ENCODE data around the gene MRM1.

MRM1 gene

DNA sequence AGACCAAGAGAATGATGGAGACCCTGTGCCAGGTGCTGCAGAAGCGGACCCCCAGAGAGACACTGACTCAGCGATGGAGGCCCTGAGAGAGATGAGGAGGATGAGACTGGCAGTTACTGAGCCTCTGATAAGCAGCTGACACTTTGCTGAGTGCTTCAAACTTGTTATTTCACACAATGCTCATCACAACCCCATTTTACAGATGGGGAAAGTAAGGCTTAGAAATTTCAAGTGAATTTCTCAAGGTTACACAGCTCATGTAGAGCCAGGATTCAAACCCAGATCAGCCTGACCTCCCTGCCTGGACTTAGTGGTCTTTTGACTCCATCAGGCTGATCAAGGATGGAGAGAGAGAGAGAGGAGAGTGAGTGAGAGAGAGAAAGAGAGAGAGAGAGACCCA lies 27.2 kb downstream of the MRM1 start:
- in situ Hi-C loops (cut with MboI; ENCODE audit: low sequenced_read_pairs), result loop anchor here (25.0 kb wide), 1 partner anchor 409 kb away; no protein-coding TSS in a partner anchor

DNA sequence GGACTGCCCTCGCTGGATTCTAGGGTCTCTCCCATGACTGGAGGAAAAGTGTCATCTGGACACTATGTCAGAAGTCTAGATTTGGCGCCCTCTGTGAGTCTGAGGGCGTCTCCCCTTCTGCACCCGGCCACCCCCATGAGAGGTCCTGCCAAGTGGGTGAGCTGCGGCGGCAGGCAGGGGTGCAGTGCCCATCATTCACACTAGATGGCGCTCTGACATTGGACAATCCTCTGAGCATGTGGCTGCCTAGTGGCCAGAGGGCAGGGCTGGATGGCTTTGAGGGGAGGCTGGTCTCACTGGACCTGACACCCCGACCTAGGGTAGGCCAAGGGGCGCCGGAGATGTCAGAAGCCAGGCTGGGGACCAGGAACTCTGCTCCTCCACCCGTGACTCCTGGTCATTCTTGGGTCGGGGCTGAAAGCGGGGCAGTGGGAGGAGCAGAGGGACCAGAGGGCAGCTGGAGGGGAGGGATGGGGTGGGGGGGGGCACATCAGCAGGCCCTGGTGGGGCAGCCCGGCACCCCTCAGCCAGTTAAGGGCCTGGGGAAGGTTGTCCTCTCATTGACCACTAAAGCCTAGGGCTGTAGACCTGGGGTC lies 28.0 kb downstream of the MRM1 start:
- in situ Hi-C loops (cut with MboI; ENCODE audit: low sequenced_read_pairs), result loop anchor here (25.0 kb wide), 1 partner anchor 408 kb away; no protein-coding TSS in a partner anchor

DNA sequence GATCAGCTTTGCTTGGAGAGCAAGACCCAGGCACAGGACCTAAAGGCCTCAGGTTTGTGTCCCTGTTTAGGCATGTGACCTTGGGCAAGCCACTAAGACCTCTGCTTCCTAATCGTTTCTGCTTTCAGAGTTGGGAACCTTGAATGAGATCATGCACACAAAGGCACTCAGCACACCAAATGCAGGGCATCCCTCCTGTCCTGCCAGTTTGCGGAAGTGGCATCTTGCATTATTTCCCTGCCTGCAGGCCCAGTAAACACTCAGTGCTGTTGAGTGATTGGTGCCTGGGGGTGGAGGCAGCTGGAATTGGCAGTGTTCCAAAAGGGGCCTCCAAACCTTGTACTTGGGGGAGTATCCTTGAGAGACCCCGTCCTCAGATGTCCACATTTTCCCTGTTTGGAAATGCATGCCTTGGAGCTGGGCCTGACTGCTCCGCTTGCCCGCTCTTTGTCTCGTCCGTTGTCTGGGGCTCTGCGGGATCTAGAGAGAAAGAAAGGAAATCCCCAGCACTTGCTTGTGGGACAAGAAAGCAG lies 28.7 kb downstream of the MRM1 start:
- in situ Hi-C loops (cut with MboI; ENCODE audit: low sequenced_read_pairs), result loop anchor here (25.0 kb wide), 1 partner anchor 407 kb away; no protein-coding TSS in a partner anchor

DNA sequence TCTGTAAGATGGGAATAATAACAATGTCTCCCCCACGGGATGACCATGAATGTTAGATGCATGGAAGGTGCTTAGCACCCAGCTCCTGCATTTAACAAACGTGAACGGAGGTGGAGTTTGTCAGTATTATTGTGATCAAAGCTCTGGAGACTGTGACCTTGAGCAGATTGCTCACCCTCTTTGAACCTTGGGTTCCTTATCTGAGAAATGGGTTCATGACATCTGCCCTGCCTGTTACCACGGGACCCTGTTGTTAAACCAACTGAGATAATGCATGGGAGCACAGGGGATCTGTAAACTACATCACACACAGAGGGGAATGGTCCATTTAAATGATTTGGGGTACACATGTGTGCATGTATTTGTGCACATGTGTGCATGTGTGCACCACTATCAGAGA lies 29.6 kb downstream of the MRM1 start:
- in situ Hi-C loops (cut with MboI; ENCODE audit: low sequenced_read_pairs), result loop anchor here (25.0 kb wide), 1 partner anchor 406 kb away; no protein-coding TSS in a partner anchor

DNA sequence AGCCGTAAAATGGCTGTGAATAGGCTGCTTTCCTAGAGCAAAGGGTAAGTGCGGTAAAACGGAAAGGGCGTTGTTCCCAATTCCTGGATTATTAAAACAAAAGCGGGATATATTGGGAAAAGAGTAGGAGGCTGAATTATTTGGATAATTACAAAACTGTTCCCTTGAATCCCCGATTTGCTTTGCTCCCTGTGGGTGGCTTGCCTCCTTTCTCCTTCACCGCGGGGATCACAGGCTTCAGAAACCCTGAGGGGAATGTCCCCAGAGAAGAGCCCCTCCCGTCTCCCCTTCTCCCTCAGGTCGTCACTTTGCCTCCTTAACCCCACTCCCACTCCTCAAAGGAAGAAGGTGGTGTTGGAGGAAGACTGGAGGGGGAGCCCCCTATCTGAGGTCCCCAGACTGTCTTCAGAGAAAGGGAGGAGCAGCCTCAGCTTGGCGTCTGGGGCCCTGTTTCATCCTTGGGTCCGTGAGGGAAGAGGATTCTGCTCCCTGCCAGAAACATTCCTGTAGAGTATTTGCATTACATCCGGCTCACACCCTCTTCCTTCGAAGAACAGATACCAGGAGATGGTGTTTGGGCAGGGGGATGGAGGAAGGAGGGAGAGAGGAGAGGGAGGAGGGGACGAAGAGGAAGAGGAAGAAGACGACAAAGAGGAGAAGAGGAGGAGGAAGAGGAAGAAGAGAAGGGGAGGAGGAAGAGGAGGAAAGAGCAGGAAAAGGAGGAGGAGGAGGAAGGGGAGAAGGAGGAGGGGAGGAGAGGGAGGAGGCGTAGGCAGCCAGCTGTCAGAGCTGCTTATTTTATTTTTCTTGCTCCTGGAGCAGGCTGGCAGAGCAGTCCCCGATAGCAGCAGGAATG lies 31.8 kb downstream of the MRM1 start:
- in situ Hi-C loops (cut with MboI; ENCODE audit: low sequenced_read_pairs), result loop anchor here (25.0 kb wide), 1 partner anchor 404 kb away; no protein-coding TSS in a partner anchor

- in situ Hi-C loops (cut with MboI; ENCODE audit: low sequenced_read_pairs), result loop anchor here (25.0 kb wide), 1 partner anchor 397 kb away; no protein-coding TSS in a partner anchor
Observed at GRCh38 chr17:36640346-36640745, 39.0 kb downstream of the MRM1 start.

GRCh38 chr17:36640836-36641235 lies 39.5 kb downstream of the MRM1 start:
- in situ Hi-C loops (cut with MboI; ENCODE audit: low sequenced_read_pairs), result loop anchor here (25.0 kb wide), 1 partner anchor 396 kb away; no protein-coding TSS in a partner anchor

- in situ Hi-C loops (cut with MboI; ENCODE audit: low sequenced_read_pairs), result loop anchor here (25.0 kb wide), 1 partner anchor 396 kb away; no protein-coding TSS in a partner anchor
Observed at GRCh38 chr17:36641331-36641876, 40.0 kb downstream of the MRM1 start.

GRCh38 chr17:36641877-36642845 lies 40.8 kb downstream of the MRM1 start:
- in situ Hi-C loops (cut with MboI; ENCODE audit: low sequenced_read_pairs), result loop anchor here (25.0 kb wide), 1 partner anchor 395 kb away; no protein-coding TSS in a partner anchor

- in situ Hi-C loops (cut with MboI; ENCODE audit: low sequenced_read_pairs), result loop anchor here (25.0 kb wide), 1 partner anchor 394 kb away; no protein-coding TSS in a partner anchor
Observed at GRCh38 chr17:36643086-36643685, 41.8 kb downstream of the MRM1 start.

- in situ Hi-C loops (cut with MboI; ENCODE audit: low sequenced_read_pairs), result loop anchor here (25.0 kb wide), 1 partner anchor 392 kb away; no protein-coding TSS in a partner anchor
Observed at GRCh38 chr17:36645422-36645821, 44.0 kb downstream of the MRM1 start.

GRCh38 chr17:36647636-36648035 lies 46.3 kb downstream of the MRM1 start:
- in situ Hi-C loops (cut with MboI; ENCODE audit: low sequenced_read_pairs), result loop anchor here (25.0 kb wide), 1 partner anchor 390 kb away; no protein-coding TSS in a partner anchor

GRCh38 chr17:36650096-36650775 lies 48.9 kb downstream of the MRM1 start:
- in situ Hi-C loops (cut with MboI; ENCODE audit: low sequenced_read_pairs), result no loop called here

DNA sequence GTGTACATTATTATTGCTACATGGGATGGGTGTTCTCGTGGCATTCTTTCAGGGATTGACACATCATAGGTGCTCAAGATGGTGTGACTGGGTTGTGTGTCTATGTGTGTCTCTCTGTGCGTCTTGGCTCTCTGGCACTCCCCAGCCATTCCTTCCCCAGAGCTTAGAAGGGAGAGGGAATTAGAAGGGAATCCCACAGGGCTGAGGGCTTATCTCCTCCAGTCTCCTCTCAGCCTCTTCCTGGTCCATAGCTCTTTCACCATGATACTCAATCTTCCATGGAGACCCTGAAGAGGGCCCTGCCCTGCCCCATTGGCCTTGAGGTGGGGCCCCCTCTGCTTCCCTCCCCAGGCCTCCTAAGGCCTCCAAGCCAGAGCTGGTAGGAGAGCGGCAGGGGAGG lies 52.0 kb downstream of the MRM1 start:
- in situ Hi-C loops (cut with MboI; ENCODE audit: low sequenced_read_pairs), result no loop called here

GRCh38 chr17:36653856-36654255 lies 52.5 kb downstream of the MRM1 start:
- in situ Hi-C loops (cut with MboI; ENCODE audit: low sequenced_read_pairs), result no loop called here

DNA sequence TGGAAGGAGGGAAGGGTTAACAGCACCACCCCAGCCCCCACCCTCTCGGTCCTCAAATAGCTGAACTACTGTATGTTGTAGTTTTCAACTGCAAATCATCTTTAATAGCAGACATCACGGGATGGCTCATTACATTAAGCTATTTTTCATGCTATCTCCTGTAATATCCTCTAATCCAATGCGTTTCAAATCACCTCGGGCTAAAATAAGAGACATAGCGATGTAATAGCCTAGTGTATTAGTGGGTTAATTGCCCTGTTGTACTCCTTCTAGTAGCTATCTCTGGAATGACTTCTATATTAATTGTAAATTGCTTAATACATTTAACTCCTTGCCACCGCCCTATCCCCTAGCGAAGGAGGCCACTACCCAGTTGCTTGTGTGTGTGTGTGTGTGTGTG lies 54.3 kb downstream of the MRM1 start:
- in situ Hi-C loops (cut with MboI; ENCODE audit: low sequenced_read_pairs), result no loop called here

- in situ Hi-C loops (cut with MboI; ENCODE audit: low sequenced_read_pairs), result no loop called here
Observed at GRCh38 chr17:36657390-36657762, 56.0 kb downstream of the MRM1 start.

DNA sequence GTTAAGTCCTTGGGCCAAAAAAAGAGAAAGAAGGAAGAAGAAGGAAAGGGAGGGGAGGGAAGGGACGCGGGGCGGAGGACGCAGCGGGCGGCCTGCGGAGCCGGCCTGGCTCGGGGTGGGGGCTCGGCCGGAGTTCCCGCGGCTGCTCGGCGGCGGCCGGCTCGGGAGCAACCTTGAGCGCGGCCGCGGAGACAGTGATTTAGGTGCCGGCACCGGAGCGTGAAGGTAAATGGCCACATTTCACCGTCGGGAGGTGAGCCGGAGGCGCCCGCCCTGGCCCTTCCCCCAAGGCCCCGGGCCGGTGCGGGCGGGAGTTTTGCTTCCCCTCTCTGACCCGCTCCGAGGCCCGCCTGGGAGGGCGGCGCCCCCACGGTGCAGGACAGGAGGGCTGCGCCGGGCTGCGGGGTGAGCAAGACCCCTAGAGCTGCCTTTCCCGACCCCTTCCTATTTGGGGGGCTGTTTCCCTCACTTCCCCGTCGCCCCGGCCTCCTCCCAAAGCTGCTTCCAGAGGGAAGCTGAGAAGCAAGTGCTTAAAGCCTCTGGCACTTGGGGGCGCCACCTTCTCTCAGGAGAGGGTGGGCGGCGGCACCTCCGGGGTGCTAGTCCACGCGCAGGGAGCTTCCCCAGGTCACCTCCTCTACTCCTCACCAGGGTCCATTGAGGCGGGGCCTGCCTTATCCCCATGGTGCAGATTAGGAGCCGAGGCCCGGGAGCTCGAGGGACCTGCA lies 56.5 kb downstream of the MRM1 start:
- in situ Hi-C loops (cut with MboI; ENCODE audit: low sequenced_read_pairs), result no loop called here

Measured in HL-60/S4 (cell line).